Glutamatergic neuron (in vitro differentiated cells): Measurements from ENCODE around the gene ZXDC. TPM values are rescaled to one million over a fixed set of nuclear protein-coding genes. Genes with fewer than 3 reads are reported as not detected.

Experiments used
- DNase-seq: peaks from one replicate; pipeline ENCODE4 v3.0.0; 2022
- H3K27ac Mint-ChIP-seq: one replicate; pipeline ENCODE4 v1.8.0; 2020; ENCODE audit warnings: mild to moderate bottlenecking, mixed read lengths, inconsistent platforms; ENCODE audit not compliant: unreplicated experiment
- H3K27me3 Mint-ChIP-seq: one replicate; pipeline ENCODE4 v1.8.0; 2020; ENCODE audit warnings: mild to moderate bottlenecking, moderate library complexity, mixed read lengths, inconsistent platforms; ENCODE audit not compliant: unreplicated experiment
- H3K36me3 Mint-ChIP-seq: one replicate; pipeline ENCODE4 v1.8.0; 2020; ENCODE audit warnings: mild to moderate bottlenecking, mixed read lengths, inconsistent platforms; ENCODE audit not compliant: unreplicated experiment
- H3K4me1 Mint-ChIP-seq: one replicate; pipeline ENCODE4 v1.8.0; 2020; ENCODE audit warnings: mild to moderate bottlenecking, low read depth, mixed read lengths, inconsistent platforms; ENCODE audit not compliant: unreplicated experiment
- H3K4me3 Mint-ChIP-seq: one replicate; pipeline ENCODE4 v1.8.0; 2020; ENCODE audit warnings: mild to moderate bottlenecking, mixed read lengths, inconsistent platforms; ENCODE audit not compliant: unreplicated experiment
- H3K9me3 Mint-ChIP-seq: one replicate; pipeline ENCODE4 v1.8.0; 2020; ENCODE audit warnings: mild to moderate bottlenecking, moderate library complexity, mixed read lengths, inconsistent platforms; ENCODE audit not compliant: unreplicated experiment
- total RNA-seq: library from RNA; stranded (reverse); fragmentation: NEBNext Ultra II Directional; extraction: Animal tissue kit (Norgen Biotek cat#: 25700); gene quantifications from one replicate; pipeline ENCODE4 v1.2.1, GENCODE V29; 2021; ENCODE audit not compliant: unreplicated experiment
- TF ChIP-seq, protein P1 (sequence below): fragments of 200-600 bp; sonication (generic); IDR thresholded peaks from one replicate; pipeline ENCODE4 v1.5.0; 2021; ENCODE audit not compliant: partially characterized antibody, unreplicated experiment

Gene ZXDC
- total RNA-seq, 1 donor from 2014 or later = 39.5 TPM

- DNase-seq = no peak
- Mint-ChIP-seq H3K27me3 (no peaks in the 10 kb centered on the region), H3K4me1 (no peaks in the 10 kb centered on the region), H3K9me3 (peaks cover 1% of the 10 kb centered on the region), H3K4me3 (no peak overlapping the region), H3K27ac (no peak overlapping the region), H3K36me3 (no peaks in the 10 kb centered on the region)
- TF ChIP-seq, protein P1, sequence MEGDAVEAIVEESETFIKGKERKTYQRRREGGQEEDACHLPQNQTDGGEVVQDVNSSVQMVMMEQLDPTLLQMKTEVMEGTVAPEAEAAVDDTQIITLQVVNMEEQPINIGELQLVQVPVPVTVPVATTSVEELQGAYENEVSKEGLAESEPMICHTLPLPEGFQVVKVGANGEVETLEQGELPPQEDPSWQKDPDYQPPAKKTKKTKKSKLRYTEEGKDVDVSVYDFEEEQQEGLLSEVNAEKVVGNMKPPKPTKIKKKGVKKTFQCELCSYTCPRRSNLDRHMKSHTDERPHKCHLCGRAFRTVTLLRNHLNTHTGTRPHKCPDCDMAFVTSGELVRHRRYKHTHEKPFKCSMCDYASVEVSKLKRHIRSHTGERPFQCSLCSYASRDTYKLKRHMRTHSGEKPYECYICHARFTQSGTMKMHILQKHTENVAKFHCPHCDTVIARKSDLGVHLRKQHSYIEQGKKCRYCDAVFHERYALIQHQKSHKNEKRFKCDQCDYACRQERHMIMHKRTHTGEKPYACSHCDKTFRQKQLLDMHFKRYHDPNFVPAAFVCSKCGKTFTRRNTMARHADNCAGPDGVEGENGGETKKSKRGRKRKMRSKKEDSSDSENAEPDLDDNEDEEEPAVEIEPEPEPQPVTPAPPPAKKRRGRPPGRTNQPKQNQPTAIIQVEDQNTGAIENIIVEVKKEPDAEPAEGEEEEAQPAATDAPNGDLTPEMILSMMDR = no peak
These were observed 62.6 kb downstream of the ZXDC start for GRCh38 chr3:126412841-126413692.

DNA sequence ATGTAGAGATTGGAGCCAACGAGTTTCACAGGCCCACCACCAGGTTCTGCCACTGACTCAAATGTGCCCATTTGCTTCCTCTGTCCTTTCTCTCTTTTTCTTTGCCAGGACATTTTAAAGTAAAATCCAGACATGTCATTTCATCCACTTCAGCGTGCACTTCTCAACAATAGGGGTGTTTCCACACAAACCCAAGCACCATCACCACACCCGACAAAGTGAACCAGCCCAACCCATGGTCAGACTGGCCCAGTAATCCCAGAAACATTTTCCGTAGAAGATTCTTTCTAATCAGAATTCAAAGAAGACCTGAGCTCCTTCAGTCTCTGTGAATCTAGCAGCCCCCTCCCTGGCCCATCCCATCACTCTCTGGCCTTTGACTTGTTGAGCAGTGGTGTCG lies 67.6 kb downstream of the ZXDC start:
- DNase-seq = no peak
- Mint-ChIP-seq H3K4me1 (no peaks in the 10 kb centered on the region), H3K9me3 (peaks cover 1% of the 10 kb centered on the region), H3K36me3 (no peaks in the 10 kb centered on the region), H3K27ac (peak overlapping the region; percentile 50), H3K4me3 (no peak overlapping the region), H3K27me3 (no peaks in the 10 kb centered on the region)
- TF ChIP-seq, protein P1 = no peak

- Mint-ChIP-seq H3K27ac (no peak overlapping the region), H3K4me1 (peaks cover under 1% of the 10 kb centered on the region), H3K36me3 (no peaks in the 10 kb centered on the region), H3K4me3 (no peak overlapping the region), H3K9me3 (peaks cover 1% of the 10 kb centered on the region), H3K27me3 (no peaks in the 10 kb centered on the region)
- DNase-seq = no peak
- TF ChIP-seq, protein P1 = no peak
These were observed 68.2 kb downstream of the ZXDC start for GRCh38 chr3:126407412-126408044.

DNA sequence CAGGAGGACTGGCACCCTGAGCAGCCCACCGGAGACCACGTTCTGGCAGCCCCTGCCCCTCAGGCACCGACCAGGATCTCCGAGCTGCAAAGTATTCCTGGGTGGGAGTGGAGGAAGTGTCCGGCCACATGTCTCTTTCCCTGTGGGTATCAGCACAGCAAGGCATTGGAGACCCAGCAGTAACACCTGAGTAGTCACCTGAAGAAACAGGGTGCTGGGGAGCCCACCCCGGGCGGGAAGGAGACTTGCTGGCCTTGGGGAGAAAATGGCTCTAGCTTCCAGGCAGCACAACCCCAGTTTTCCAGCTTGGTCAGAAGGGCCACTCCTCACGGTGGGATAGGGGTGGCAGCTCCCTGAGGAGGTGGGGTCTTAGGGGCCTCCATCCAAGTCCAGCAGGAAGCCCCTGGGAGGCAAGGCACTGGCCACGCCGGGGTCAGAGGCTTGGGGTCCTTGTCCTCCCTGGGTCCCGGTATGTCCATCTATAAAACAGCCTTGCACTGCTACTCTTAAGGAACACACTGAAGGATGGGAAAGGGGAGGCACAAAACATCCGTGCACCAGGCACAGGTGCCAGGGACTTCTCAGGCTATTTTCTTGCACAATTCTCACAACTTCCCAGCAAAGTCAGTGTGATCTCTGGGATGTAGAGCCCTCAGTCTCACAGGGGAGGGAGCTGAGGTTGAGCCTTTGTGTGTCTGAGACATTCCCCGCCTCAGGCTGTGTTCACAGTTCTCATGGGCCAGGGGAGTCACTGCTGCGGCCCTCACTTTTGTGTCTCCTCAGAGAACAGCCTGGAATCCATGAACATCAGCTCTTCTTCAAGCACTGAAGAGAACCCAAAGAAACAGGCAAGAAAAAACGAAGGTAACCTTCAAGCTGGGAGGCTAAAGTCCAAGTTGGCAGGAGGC lies 69.0 kb downstream of the ZXDC start:
- no peaks in the 10 kb centered on the region for H3K36me3 Mint-ChIP-seq
- H3K27ac Mint-ChIP-seq = no peak overlapping the region
- no peak overlapping the region for H3K4me3 Mint-ChIP-seq

More for the DNA sequence above, 69.0 kb downstream of the ZXDC start:
- no peak for DNase-seq
- Mint-ChIP-seq H3K4me1 (peaks cover 2% of the 10 kb centered on the region), H3K9me3 (peaks cover 1% of the 10 kb centered on the region), H3K27me3 (peaks cover 4% of the 10 kb centered on the region)
- TF ChIP-seq, protein P1 = no peak
